Activated naive CD8-positive, alpha-beta T cell treated with anti-CD3 and anti-CD28 coated beads, Interleukin-2, amount 50 U/mL, for 16 hours (primary cell): ENCODE results near the gene GRIN3A.
"Not testable (repeated sequence)": the region's sequence is repeated elsewhere in the genome, so short reads cannot be mapped to it uniquely, and the experiment has no call there.

Source experiments
- DNase-seq: peaks from one replicate; pipeline ENCODE4 v3.0.0-alpha.2; 2020; ENCODE audit warnings: low read depth, low spot score

The GRIN3A gene

GRCh38 chr9:101579711-101580545 lies 158.5 kb downstream of the GRIN3A start:
- DNase-seq = no peak

- DNase-seq = no peak
Measured at GRCh38 chr9:101578378-101578777, 160.1 kb downstream of the GRIN3A start.

GRCh38 chr9:101574731-101575333 lies 163.6 kb downstream of the GRIN3A start:
- DNase-seq = no peak

- DNase-seq = no peak
Measured at GRCh38 chr9:101572316-101572715, 166.1 kb downstream of the GRIN3A start.

GRCh38 chr9:101571114-101571513 lies 167.3 kb downstream of the GRIN3A start:
- no peak for DNase-seq

GRCh38 chr9:101569741-101570501 lies 168.5 kb downstream of the GRIN3A start:
- DNase-seq = no peak

- DNase-seq = no peak
Measured at GRCh38 chr9:101567725-101568350, 170.6 kb downstream of the GRIN3A start.

GRCh38 chr9:101566904-101567724 lies 171.3 kb downstream of the GRIN3A start:
- DNase-seq = no peak

GRCh38 chr9:101564252-101564651 lies 174.2 kb downstream of the GRIN3A start:
- DNase-seq = no peak

GRCh38 chr9:101562966-101563365 lies 175.5 kb downstream of the GRIN3A start:
- no peak for DNase-seq

GRCh38 chr9:101561740-101562139 lies 176.7 kb downstream of the GRIN3A start:
- no peak for DNase-seq

GRCh38 chr9:101549472-101550098 lies 188.9 kb downstream of the GRIN3A start:
- not testable (repeated sequence) for DNase-seq

- DNase-seq = no peak
Measured at GRCh38 chr9:101543098-101543735, 195.2 kb downstream of the GRIN3A start.

- DNase-seq = no peak
Measured at GRCh38 chr9:101540069-101540468, 198.4 kb downstream of the GRIN3A start.

GRCh38 chr9:101536938-101537337 lies 201.5 kb downstream of the GRIN3A start:
- no peak for DNase-seq

- DNase-seq = no peak
Measured at GRCh38 chr9:101536351-101536750, 202.1 kb downstream of the GRIN3A start.

- DNase-seq = peak; percentile 99
Measured at GRCh38 chr9:101533334-101534204, 204.9 kb downstream of the GRIN3A start, which contains the start of gene RNF20. RNF20 (plus strand) TSS chr9:101533853; CDS start chr9:101535424, 1,571 bp downstream.

GRCh38 chr9:101530076-101530711 lies 208.3 kb downstream of the GRIN3A start:
- peak; percentile 31 for DNase-seq
